Testis (tissue), 3 donors: ENCODE data around the gene PSD2. TPM values are rescaled to one million over a fixed set of nuclear protein-coding genes. Genes with fewer than 3 reads are reported as not detected.

Experiments used
- DNase-seq: peaks from one replicate; pipeline ENCODE4 v3.0.0-alpha.2; 2019
- H3K27ac ChIP-seq, 2 donors: fragments of 200-600 bp; sonication (generic); one replicate each; pipeline ENCODE4 v1.5.1; 2019
- H3K27me3 ChIP-seq: fragments of 200-600 bp; sonication (generic); one replicate; pipeline ENCODE4 v1.5.1; 2019
- H3K36me3 ChIP-seq: fragments of 200-600 bp; sonication (generic); one replicate; pipeline ENCODE4 v1.5.1; 2017; ENCODE audit warnings: low read depth; ENCODE audit errors: missing control alignments
- H3K4me1 ChIP-seq: fragments of 200-600 bp; sonication (generic); one replicate; pipeline ENCODE4 v1.5.1; 2019
- H3K4me3 ChIP-seq, 2 donors: fragments of 200-600 bp; sonication (generic); one replicate each; pipeline ENCODE4 v1.5.1; 2017 to 2019
- H3K9me3 ChIP-seq: fragments of 200-600 bp; sonication (generic); one replicate; pipeline ENCODE4 v1.5.1; 2017
- CTCF ChIP-seq, 3 experiments: fragments of 450-650 bp in 2 of 3; fragments of 200-600 bp in 1 of 3; sonication (generic) in 1 of 3; IDR thresholded peaks; one replicate each; pipeline ENCODE4 v1.5.1; 2016 to 2019; ENCODE audit warnings: antibody characterized with exemption in 3 of 3, mild to moderate bottlenecking in 2 of 3, moderate library complexity in 1 of 3
- POLR2A ChIP-seq: fragments of 450-650 bp; IDR thresholded peaks from one replicate; pipeline ENCODE4 v1.6.1; 2017; ENCODE audit warnings: antibody characterized with exemption, mild to moderate bottlenecking, moderate library complexity
- WGBS, 2 donors: methylation state at CpG; one replicate each; pipeline ENCODE4 v1.1.5; 2018; 5-methylcytosine and 5-hydroxymethylcytosine counted together
- intact Hi-C: fragments of 100-400 bp; cut with DNase I; formaldehyde crosslinking; loops from one replicate; pipeline ENCODE4 v1.15.1; 2023; ENCODE audit warnings: low total_unique reads
- polyA plus RNA-seq: library from polyadenylated mRNA; stranded (reverse); fragments of 350-450 nt; fragmentation: Illumina TruSeq; extraction: RNeasy Lipid Tissue Mini Kit (QIAGEN cat#74804); gene quantifications from one replicate; pipeline ENCODE4 v1.2.3, GENCODE V29; 2014; ENCODE audit warnings: low read depth, low replicate concordance; ENCODE audit not compliant: insufficient read depth
- total RNA-seq, 2 donors: library from RNA; depleted of rRNA; stranded (reverse); fragments of >200 nt; gene quantifications; one replicate each; pipeline ENCODE4 v1.2.3, GENCODE V29; 2016

Gene PSD2
- total and polyA plus RNA-seq, 3 donors from 2014 or later = 1.6 to 2.0 (median 1.9) TPM

- intact Hi-C loops = no loop called here
- TF ChIP-seq POLR2A (no peak), CTCF (IDR thresholded peaks at IDR 0.05) (no peak)
Observed at GRCh38 chr5:139854029-139854605, 58.5 kb downstream of the PSD2 start.

GRCh38 chr5:139854953-139855352, 59.3 kb downstream of the PSD2 start:
- DNase-seq = no peak
- H3K4me3 ChIP-seq = no peak overlapping the region
- H3K9me3 ChIP-seq = no peaks in the 10 kb centered on the region
- no peaks in the 10 kb centered on the region for H3K27me3 ChIP-seq
- TF ChIP-seq POLR2A (no peak), CTCF (IDR thresholded peaks at IDR 0.05) (no peak)
- 94 to 99% methylated on average over 5 of the region's 5 CpGs for WGBS, 2 donors
- intact Hi-C loops = no loop called here
- H3K36me3 ChIP-seq = no peaks in the 10 kb centered on the region
- no peaks in the 10 kb centered on the region for H3K4me1 ChIP-seq
- no peak overlapping the region for H3K27ac ChIP-seq

More at GRCh38 chr5:139854029-139854605, 58.5 kb downstream of the PSD2 start:
- 96 to 97% methylated on average over 7 of the region's 7 CpGs for WGBS, 2 donors
- no peak for DNase-seq
- Histone ChIP-seq H3K27me3 (no peaks in the 10 kb centered on the region), H3K4me3 (no peak overlapping the region), H3K36me3 (no peaks in the 10 kb centered on the region), H3K4me1 (no peaks in the 10 kb centered on the region), H3K9me3 (no peaks in the 10 kb centered on the region), H3K27ac (no peak overlapping the region)

GRCh38 chr5:139855451-139855850, 59.8 kb downstream of the PSD2 start:
- 98 to 100% methylated on average over 6 to 8 of the region's 8 CpGs for WGBS, 2 donors
- intact Hi-C loops = no loop called here
- Histone ChIP-seq H3K27me3 (no peaks in the 10 kb centered on the region), H3K27ac (no peak overlapping the region), H3K36me3 (no peaks in the 10 kb centered on the region), H3K9me3 (no peaks in the 10 kb centered on the region), H3K4me1 (no peaks in the 10 kb centered on the region), H3K4me3 (no peak overlapping the region)
- DNase-seq = no peak
- TF ChIP-seq CTCF (IDR thresholded peaks at IDR 0.05) = no peak
- no peak for TF ChIP-seq POLR2A

GRCh38 chr5:139855946-139856540, 60.4 kb downstream of the PSD2 start:
- no peak for DNase-seq
- Histone ChIP-seq H3K27me3 (no peaks in the 10 kb centered on the region), H3K36me3 (no peaks in the 10 kb centered on the region), H3K27ac (no peak overlapping the region), H3K4me3 (no peak overlapping the region), H3K9me3 (no peaks in the 10 kb centered on the region), H3K4me1 (peaks cover under 1% of the 10 kb centered on the region)
- TF ChIP-seq CTCF (IDR thresholded peaks at IDR 0.05) = no peak
- TF ChIP-seq POLR2A = no peak
- WGBS, 2 donors = 88 to 95% methylated on average over 4 to 6 of the region's 6 CpGs
- intact Hi-C loops = no loop called here

- no peak for DNase-seq
- Histone ChIP-seq H3K27me3 (no peaks in the 10 kb centered on the region), H3K4me3 (no peak overlapping the region), H3K9me3 (no peaks in the 10 kb centered on the region), H3K27ac (no peak overlapping the region), H3K4me1 (peaks cover 6% of the 10 kb centered on the region), H3K36me3 (no peaks in the 10 kb centered on the region)
- intact Hi-C loops = no loop called here
- WGBS, 2 donors = 83 to 91% methylated on average over 4 of the region's 4 CpGs
- TF ChIP-seq CTCF (IDR thresholded peaks at IDR 0.05) (no peak), POLR2A (no peak)
Observed at GRCh38 chr5:139856714-139857113, 61.1 kb downstream of the PSD2 start.
